Tibial nerve (tissue), 4 donors: Measurements from ENCODE around the gene MRTFA. TPM values are rescaled to one million over a fixed set of nuclear protein-coding genes. Genes with fewer than 3 reads are reported as not detected.
A peak's percentile ranks its signal among the peaks of the same experiment; 100 is the strongest.

Source experiments
- DNase-seq, 2 donors: peaks; one replicate each; pipeline ENCODE4 v3.0.0-alpha.2; 2019; ENCODE audit warnings: low spot score in 2 of 2
- H3K27ac ChIP-seq, 4 donors: fragments of 200-600 bp; sonication (generic) in 3 of 4; one replicate each; pipeline ENCODE4 v1.5.1; 2017 to 2019; ENCODE audit warnings: mild to moderate bottlenecking in 1 of 4
- H3K27me3 ChIP-seq, 2 donors: fragments of 200-600 bp; sonication (generic) in 1 of 2; one replicate each; pipeline versions ENCODE4 v1.5.1 to v1.6.0; 2017 to 2019
- H3K36me3 ChIP-seq, 3 donors: fragments of 200-600 bp; sonication (generic); one replicate each; pipeline ENCODE4 v1.5.1; 2018 to 2019
- H3K4me1 ChIP-seq, 4 donors: fragments of 200-600 bp; sonication (generic) in 3 of 4; one replicate each; pipeline ENCODE4 v1.5.1; 2017 to 2019
- H3K4me3 ChIP-seq, 4 donors: fragments of 200-600 bp; sonication (generic) in 3 of 4; one replicate each; pipeline ENCODE4 v1.5.1; 2017 to 2019; ENCODE audit warnings: mild to moderate bottlenecking in 1 of 4, moderate library complexity in 1 of 4
- H3K9me3 ChIP-seq, 4 donors: fragments of 200-600 bp; sonication (generic) in 3 of 4; one replicate each; pipeline ENCODE4 v1.5.1; 2017 to 2019
- CTCF ChIP-seq, 5 experiments: fragments of 200-600 bp in 3 of 5; fragments of 450-650 bp in 2 of 5; sonication (generic) in 3 of 5; IDR thresholded peaks; one replicate each; pipeline ENCODE4 v1.5.1; 2016 to 2019; ENCODE audit warnings: antibody characterized with exemption in 5 of 5, mild to moderate bottlenecking in 3 of 5, moderate library complexity in 2 of 5
- EP300 ChIP-seq, 2 donors: sonication (generic); formaldehyde crosslinking; IDR thresholded peaks; one replicate each; pipeline ENCODE4 v1.6.1; 2017; ENCODE audit warnings: antibody characterized with exemption in 2 of 2, mild to moderate bottlenecking in 1 of 2
- POLR2A ChIP-seq, 2 donors: fragments of 450-650 bp; IDR thresholded peaks; one replicate each; pipeline ENCODE4 v1.6.1; 2017; ENCODE audit warnings: antibody characterized with exemption in 2 of 2, mild to moderate bottlenecking in 2 of 2, moderate library complexity in 2 of 2
- WGBS, 2 donors: methylation state at CpG; one replicate each; pipeline ENCODE4 v1.1.5; 2018; 5-methylcytosine and 5-hydroxymethylcytosine counted together
- total RNA-seq, 4 donors: library from RNA; depleted of rRNA; stranded (reverse); fragments of >200 nt; gene quantifications; one replicate each; pipeline ENCODE4 v1.1.0, GENCODE V29; 2016

The MRTFA gene
- total RNA-seq, 4 donors from 2014 or later = 69.7 to 119 (median 104) TPM

- no peak for TF ChIP-seq POLR2A (IDR thresholded peaks at IDR 0.05)
- TF ChIP-seq CTCF (IDR thresholded peaks at IDR 0.05) = no peak
- peak in 1 of 2 donors; percentile 36 for TF ChIP-seq EP300 (IDR thresholded peaks at IDR 0.05)
- H3K27ac ChIP-seq = no peak overlapping the region
- WGBS, 2 donors = 87 to 89% methylated on average over 17 to 18 of the region's 21 CpGs
- no peaks in the 10 kb centered on the region for H3K9me3 ChIP-seq
- no peaks in the 10 kb centered on the region for H3K27me3 ChIP-seq
- no peak for DNase-seq
- no peaks in the 10 kb centered on the region for H3K4me1 ChIP-seq
- H3K4me3 ChIP-seq = no peak overlapping the region
- H3K36me3 ChIP-seq = peaks cover 0 to 89% (median 26%) of the 10 kb centered on the region in 3 donors
Measured at GRCh38 chr22:40408718-40409612, 227.6 kb downstream of the MRTFA start.

GRCh38 chr22:40407831-40408717 lies 228.4 kb downstream of the MRTFA start:
- Histone ChIP-seq H3K27me3 (no peaks in the 10 kb centered on the region), H3K4me3 (no peak overlapping the region), H3K27ac (no peak overlapping the region), H3K4me1 (no peaks in the 10 kb centered on the region), H3K36me3 (peaks cover 0 to 96% (median 26%) of the 10 kb centered on the region in 3 donors), H3K9me3 (no peaks in the 10 kb centered on the region)
- no peak for TF ChIP-seq CTCF (IDR thresholded peaks at IDR 0.05)
- TF ChIP-seq POLR2A (IDR thresholded peaks at IDR 0.05) = no peak
- no peak for TF ChIP-seq EP300 (IDR thresholded peaks at IDR 0.05)
- DNase-seq = no peak
- WGBS, 2 donors = 88 to 89% methylated on average over 18 to 25 of the region's 32 CpGs

GRCh38 chr22:40407021-40407761 lies 229.3 kb downstream of the MRTFA start:
- Histone ChIP-seq H3K4me3 (no peak overlapping the region), H3K9me3 (no peaks in the 10 kb centered on the region), H3K27me3 (no peaks in the 10 kb centered on the region), H3K27ac (no peak overlapping the region), H3K36me3 (peaks cover 0 to 100% (median 26%) of the 10 kb centered on the region in 3 donors), H3K4me1 (no peaks in the 10 kb centered on the region)
- WGBS, 2 donors = 92 to 94% methylated on average over 17 to 33 of the region's 37 CpGs
- no peak for DNase-seq
- no peak for TF ChIP-seq CTCF (IDR thresholded peaks at IDR 0.05)

GRCh38 chr22:40406063-40406890 lies 230.2 kb downstream of the MRTFA start:
- DNase-seq = no peak
- Histone ChIP-seq H3K27ac (no peak overlapping the region), H3K4me1 (no peaks in the 10 kb centered on the region), H3K36me3 (peaks cover 0 to 100% (median 21%) of the 10 kb centered on the region in 3 donors), H3K9me3 (no peaks in the 10 kb centered on the region), H3K27me3 (no peaks in the 10 kb centered on the region), H3K4me3 (no peak overlapping the region)
- TF ChIP-seq POLR2A (IDR thresholded peaks at IDR 0.05) (no peak), CTCF (IDR thresholded peaks at IDR 0.05) (no peak), EP300 (IDR thresholded peaks at IDR 0.05) (no peak)
- 93 to 94% methylated on average over 19 to 21 of the region's 31 CpGs for WGBS, 2 donors
